Measurements from ENCODE around the gene GPRIN2. TPM values are rescaled to one million over a fixed set of nuclear protein-coding genes. Genes with fewer than 3 reads are reported as not detected.
"Not testable (repeated sequence)": the region's sequence is repeated elsewhere in the genome, so short reads cannot be mapped to it uniquely, and the experiment has no call there.

Gene GPRIN2
- total RNA-seq (not detected), polyA plus RNA-seq (not detected)
- long read RNA-seq, donor 1, result 0 reads
- long read RNA-seq, donor 2, result 0 reads
- long read RNA-seq, donor 3, result 0 reads
- long read RNA-seq, donor 4, result 0 reads

GRCh38 chr10:46556515-46557318 is at the start of gene GPRIN2:
TSS of gene GPRIN2 (minus strand) at chr10:46556658. CDS start at chr10:46550736, 5,922 bp downstream.
- 5% methylated on average over 74 of the region's 74 CpGs for WGBS
- ATAC-seq (peak in 1 of 2 donors; percentile 5), DNase-seq (peak in 2 of 3 donors; percentile 58 to 72)
- no peaks in the 10 kb centered on the region for H3K27me3 ChIP-seq (ENCODE audit: control insufficient read depth, insufficient read depth)
- H3K9me3 ChIP-seq (ENCODE audit: control insufficient read depth, low read length), result no peaks in the 10 kb centered on the region
- intact Hi-C loops (cut with DNase I), result no loop called here
- peak within 1 kb of the TSS; percentile 45 for H3K4me3 ChIP-seq (ENCODE audit: low read length)
- no peak within 1 kb of the TSS for H3K27ac ChIP-seq (ENCODE audit: low read length)
- no peaks in the 10 kb centered on the region for H3K4me1 ChIP-seq (ENCODE audit: control insufficient read depth, insufficient read depth, low read length)

- H3K4me1 ChIP-seq (ENCODE audit: control insufficient read depth, insufficient read depth, low read length); H3K27me3 ChIP-seq (ENCODE audit: control insufficient read depth, insufficient read depth); H3K4me3 ChIP-seq (ENCODE audit: low read length); ATAC-seq; intact Hi-C loops (cut with DNase I); DNase-seq; H3K9me3 ChIP-seq (ENCODE audit: control insufficient read depth, low read length); H3K27ac ChIP-seq (ENCODE audit: low read length): not testable (repeated sequence)
- 81% methylated on average over 1 of the region's 1 CpG for WGBS
Observed at GRCh38 chr10:46600516-46600915, 44.1 kb upstream of the GPRIN2 start.

- H3K27ac ChIP-seq (ENCODE audit: low read length); intact Hi-C loops (cut with DNase I); H3K9me3 ChIP-seq (ENCODE audit: control insufficient read depth, low read length); H3K4me3 ChIP-seq (ENCODE audit: low read length); H3K27me3 ChIP-seq (ENCODE audit: control insufficient read depth, insufficient read depth); H3K4me1 ChIP-seq (ENCODE audit: control insufficient read depth, insufficient read depth, low read length): not testable (repeated sequence)
- peak; percentile 15 to 72 (median 70) for DNase-seq
- ATAC-seq, result peak; percentile 86 to 91
- 0% methylated on average over 12 of the region's 44 CpGs for WGBS
Observed at GRCh38 chr10:46597616-46598246, 41.3 kb upstream of the GPRIN2 start.

- 33% methylated on average over 2 of the region's 4 CpGs for WGBS
Observed at GRCh38 chr10:46596570-46596969, 40.1 kb upstream of the GPRIN2 start.

GRCh38 chr10:46594453-46595063 is 38.1 kb upstream of the GPRIN2 start:
- WGBS, result 29% methylated on average over 5 of the region's 6 CpGs
- H3K27me3 ChIP-seq (ENCODE audit: control insufficient read depth, insufficient read depth); H3K27ac ChIP-seq (ENCODE audit: low read length); H3K9me3 ChIP-seq (ENCODE audit: control insufficient read depth, low read length); H3K4me3 ChIP-seq (ENCODE audit: low read length); intact Hi-C loops (cut with DNase I); H3K4me1 ChIP-seq (ENCODE audit: control insufficient read depth, insufficient read depth, low read length): not testable (repeated sequence)
- ATAC-seq (peak; percentile 78 to 83), DNase-seq (peak in 1 of 3 donors; percentile 33)

More at GRCh38 chr10:46596570-46596969, 40.1 kb upstream of the GPRIN2 start:
- intact Hi-C loops (cut with DNase I); H3K4me1 ChIP-seq (ENCODE audit: control insufficient read depth, insufficient read depth, low read length); H3K4me3 ChIP-seq (ENCODE audit: low read length); H3K27me3 ChIP-seq (ENCODE audit: control insufficient read depth, insufficient read depth); H3K9me3 ChIP-seq (ENCODE audit: control insufficient read depth, low read length); H3K27ac ChIP-seq (ENCODE audit: low read length): not testable (repeated sequence)
- peak; percentile 17 to 81 (median 63) for DNase-seq
- ATAC-seq, result peak; percentile 42 to 59

- ATAC-seq; H3K27ac ChIP-seq (ENCODE audit: low read length); H3K4me1 ChIP-seq (ENCODE audit: control insufficient read depth, insufficient read depth, low read length); H3K4me3 ChIP-seq (ENCODE audit: low read length); intact Hi-C loops (cut with DNase I); H3K27me3 ChIP-seq (ENCODE audit: control insufficient read depth, insufficient read depth); H3K9me3 ChIP-seq (ENCODE audit: control insufficient read depth, low read length): not testable (repeated sequence)
- DNase-seq, result peak in 1 of 3 donors; percentile 18
- 98% methylated on average over 13 of the region's 13 CpGs for WGBS
Observed at GRCh38 chr10:46593307-46593706, 36.8 kb upstream of the GPRIN2 start.

- H3K9me3 ChIP-seq (ENCODE audit: control insufficient read depth, low read length); H3K27me3 ChIP-seq (ENCODE audit: control insufficient read depth, insufficient read depth); H3K27ac ChIP-seq (ENCODE audit: low read length); DNase-seq; H3K4me3 ChIP-seq (ENCODE audit: low read length); H3K4me1 ChIP-seq (ENCODE audit: control insufficient read depth, insufficient read depth, low read length); ATAC-seq; intact Hi-C loops (cut with DNase I): not testable (repeated sequence)
- WGBS, result 80% methylated on average over 1 of the region's 8 CpGs
Observed at GRCh38 chr10:46591053-46591452, 34.6 kb upstream of the GPRIN2 start.

GRCh38 chr10:46589589-46589988 is 33.1 kb upstream of the GPRIN2 start:
- ATAC-seq, result not testable (repeated sequence)

GRCh38 chr10:46588221-46588620 is 31.8 kb upstream of the GPRIN2 start:
- DNase-seq; H3K27ac ChIP-seq (ENCODE audit: low read length); H3K4me3 ChIP-seq (ENCODE audit: low read length); H3K9me3 ChIP-seq (ENCODE audit: control insufficient read depth, low read length); intact Hi-C loops (cut with DNase I); H3K27me3 ChIP-seq (ENCODE audit: control insufficient read depth, insufficient read depth); H3K4me1 ChIP-seq (ENCODE audit: control insufficient read depth, insufficient read depth, low read length): not testable (repeated sequence)
- peak in 1 of 2 donors; percentile 4 for ATAC-seq
- WGBS, result no CpG with 5 or more reads among the region's 3 CpGs

More at GRCh38 chr10:46589589-46589988, 33.1 kb upstream of the GPRIN2 start:
- DNase-seq; H3K4me3 ChIP-seq (ENCODE audit: low read length); H3K9me3 ChIP-seq (ENCODE audit: control insufficient read depth, low read length); intact Hi-C loops (cut with DNase I); H3K4me1 ChIP-seq (ENCODE audit: control insufficient read depth, insufficient read depth, low read length); H3K27me3 ChIP-seq (ENCODE audit: control insufficient read depth, insufficient read depth); H3K27ac ChIP-seq (ENCODE audit: low read length): not testable (repeated sequence)
- WGBS, result no CpG with 5 or more reads among the region's 3 CpGs

GRCh38 chr10:46587546-46587945 is 31.1 kb upstream of the GPRIN2 start:
- H3K4me3 ChIP-seq (ENCODE audit: low read length); H3K4me1 ChIP-seq (ENCODE audit: control insufficient read depth, insufficient read depth, low read length); DNase-seq; H3K27me3 ChIP-seq (ENCODE audit: control insufficient read depth, insufficient read depth); intact Hi-C loops (cut with DNase I); H3K9me3 ChIP-seq (ENCODE audit: control insufficient read depth, low read length); H3K27ac ChIP-seq (ENCODE audit: low read length): not testable (repeated sequence)
- no CpG with 5 or more reads among the region's 24 CpGs for WGBS
- peak; percentile 66 to 80 for ATAC-seq

- not testable (repeated sequence) for H3K4me3 ChIP-seq (ENCODE audit: low read length)
- WGBS, result no CpG with 5 or more reads among the region's 13 CpGs
- peak; percentile 34 to 48 for ATAC-seq
Observed at GRCh38 chr10:46585246-46585645, 28.8 kb upstream of the GPRIN2 start.

More at GRCh38 chr10:46585246-46585645, 28.8 kb upstream of the GPRIN2 start:
- intact Hi-C loops (cut with DNase I); H3K27me3 ChIP-seq (ENCODE audit: control insufficient read depth, insufficient read depth); DNase-seq; H3K4me1 ChIP-seq (ENCODE audit: control insufficient read depth, insufficient read depth, low read length); H3K27ac ChIP-seq (ENCODE audit: low read length); H3K9me3 ChIP-seq (ENCODE audit: control insufficient read depth, low read length): not testable (repeated sequence)
